Parathyroid adenoma (tissue), 2 donors: Measurements from ENCODE around the gene ESYT2.

Experiments used
- H2AFZ ChIP-seq: fragments of 300-600 bp; sonication (generic); one replicate; pipeline ENCODE4 v1.7.0; 2017; ENCODE audit warnings: antibody characterized with exemption, mild to moderate bottlenecking
- H3K27ac ChIP-seq: fragments of 300-600 bp; sonication (generic); one replicate; pipeline ENCODE4 v1.7.0; 2017
- H3K27me3 ChIP-seq: fragments of 300-600 bp; sonication (generic); one replicate; pipeline ENCODE4 v1.7.0; 2017; ENCODE audit warnings: low read length; ENCODE audit not compliant: control insufficient read depth, insufficient read depth
- H3K36me3 ChIP-seq: fragments of 300-600 bp; sonication (generic); one replicate; pipeline ENCODE4 v1.7.0; 2017; ENCODE audit warnings: low read length; ENCODE audit not compliant: control insufficient read depth, insufficient read depth
- H3K4me1 ChIP-seq: fragments of 300-600 bp; sonication (generic); one replicate; pipeline ENCODE4 v1.7.0; 2017; ENCODE audit warnings: control low read depth
- H3K4me2 ChIP-seq: fragments of 300-600 bp; sonication (generic); one replicate; pipeline ENCODE4 v1.7.0; 2017; ENCODE audit warnings: low read length
- H3K4me3 ChIP-seq: fragments of 300-600 bp; sonication (generic); one replicate; pipeline ENCODE4 v1.7.0; 2017; ENCODE audit warnings: low read depth, low read length
- H3K79me2 ChIP-seq: fragments of 300-600 bp; sonication (generic); one replicate; pipeline ENCODE4 v1.7.0; 2017; ENCODE audit warnings: control low read depth
- H3K9ac ChIP-seq: fragments of 300-600 bp; sonication (generic); one replicate; pipeline ENCODE4 v1.7.0; 2017; ENCODE audit warnings: mild to moderate bottlenecking
- H3K9me3 ChIP-seq: fragments of 300-600 bp; sonication (generic); one replicate; pipeline ENCODE4 v1.7.0; 2017; ENCODE audit warnings: low read length; ENCODE audit not compliant: control insufficient read depth
- TF ChIP-seq, protein P1 (sequence below): fragments of 300-600 bp; sonication (generic); IDR thresholded peaks from one replicate; pipeline ENCODE4 v1.7.0; 2017; ENCODE audit warnings: antibody characterized with exemption, mild to moderate bottlenecking
- donor health status: primary hyperparathyroidism.

Gene ESYT2

DNA sequence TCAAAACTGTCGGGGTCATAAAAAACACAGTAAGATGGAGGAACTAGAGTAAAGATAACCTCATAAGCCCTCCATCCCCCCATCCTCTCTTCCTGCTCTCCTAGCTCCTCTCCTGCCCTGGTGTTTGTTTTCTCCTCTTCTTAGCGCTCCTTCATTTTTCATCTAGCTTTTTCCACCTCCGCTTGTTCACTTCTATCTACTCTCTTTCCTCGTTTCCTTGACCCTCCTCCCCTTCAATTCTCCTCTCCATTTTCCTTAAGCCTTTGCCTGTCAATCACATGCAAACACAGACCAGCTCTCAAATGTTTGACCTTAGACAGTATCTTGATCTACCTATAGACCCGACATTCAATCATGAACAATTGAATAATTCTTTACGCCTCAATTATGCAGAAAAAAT, 134.7 kb downstream of the ESYT2 start:
- H3K4me2 ChIP-seq, result no peak overlapping the region
- H3K27ac ChIP-seq, result no peak overlapping the region
- H3K4me1 ChIP-seq, result no peaks in the 10 kb centered on the region
- H3K9ac ChIP-seq, result no peak overlapping the region
- no peak overlapping the region for H2AFZ ChIP-seq
- no peaks in the 10 kb centered on the region for H3K79me2 ChIP-seq
- H3K4me3 ChIP-seq, result no peak overlapping the region
- TF ChIP-seq, protein P1, sequence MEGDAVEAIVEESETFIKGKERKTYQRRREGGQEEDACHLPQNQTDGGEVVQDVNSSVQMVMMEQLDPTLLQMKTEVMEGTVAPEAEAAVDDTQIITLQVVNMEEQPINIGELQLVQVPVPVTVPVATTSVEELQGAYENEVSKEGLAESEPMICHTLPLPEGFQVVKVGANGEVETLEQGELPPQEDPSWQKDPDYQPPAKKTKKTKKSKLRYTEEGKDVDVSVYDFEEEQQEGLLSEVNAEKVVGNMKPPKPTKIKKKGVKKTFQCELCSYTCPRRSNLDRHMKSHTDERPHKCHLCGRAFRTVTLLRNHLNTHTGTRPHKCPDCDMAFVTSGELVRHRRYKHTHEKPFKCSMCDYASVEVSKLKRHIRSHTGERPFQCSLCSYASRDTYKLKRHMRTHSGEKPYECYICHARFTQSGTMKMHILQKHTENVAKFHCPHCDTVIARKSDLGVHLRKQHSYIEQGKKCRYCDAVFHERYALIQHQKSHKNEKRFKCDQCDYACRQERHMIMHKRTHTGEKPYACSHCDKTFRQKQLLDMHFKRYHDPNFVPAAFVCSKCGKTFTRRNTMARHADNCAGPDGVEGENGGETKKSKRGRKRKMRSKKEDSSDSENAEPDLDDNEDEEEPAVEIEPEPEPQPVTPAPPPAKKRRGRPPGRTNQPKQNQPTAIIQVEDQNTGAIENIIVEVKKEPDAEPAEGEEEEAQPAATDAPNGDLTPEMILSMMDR, result no peak
- no peaks in the 10 kb centered on the region for H3K9me3 ChIP-seq
- H3K36me3 ChIP-seq, result no peaks in the 10 kb centered on the region
- no peaks in the 10 kb centered on the region for H3K27me3 ChIP-seq

DNA sequence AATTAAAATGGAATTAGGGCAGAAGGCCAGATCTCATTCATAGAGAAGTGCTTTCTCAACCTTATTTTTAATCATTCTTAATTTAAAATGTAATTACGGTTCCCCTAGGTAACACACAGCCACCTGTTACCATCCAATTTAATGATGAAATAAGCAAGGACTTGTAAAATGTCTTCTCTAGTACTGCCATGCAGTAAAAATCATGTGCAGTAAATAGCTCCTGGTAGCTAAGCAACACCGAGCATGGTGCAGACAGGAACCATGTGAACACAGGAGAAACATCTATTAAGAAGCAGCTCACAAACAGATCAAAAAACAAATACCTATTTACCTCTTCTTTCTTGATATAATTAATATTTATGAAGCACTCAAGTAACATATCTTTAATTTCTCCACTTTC, 139.8 kb downstream of the ESYT2 start:
- Histone ChIP-seq H3K9me3 (no peaks in the 10 kb centered on the region), H3K79me2 (no peaks in the 10 kb centered on the region), H3K4me2 (no peak overlapping the region), H3K4me1 (no peaks in the 10 kb centered on the region), H3K4me3 (no peak overlapping the region), H3K27me3 (no peaks in the 10 kb centered on the region), H3K36me3 (no peaks in the 10 kb centered on the region), H2AFZ (no peak overlapping the region), H3K27ac (no peak overlapping the region), H3K9ac (no peak overlapping the region)
- TF ChIP-seq, protein P1, result no peak

DNA sequence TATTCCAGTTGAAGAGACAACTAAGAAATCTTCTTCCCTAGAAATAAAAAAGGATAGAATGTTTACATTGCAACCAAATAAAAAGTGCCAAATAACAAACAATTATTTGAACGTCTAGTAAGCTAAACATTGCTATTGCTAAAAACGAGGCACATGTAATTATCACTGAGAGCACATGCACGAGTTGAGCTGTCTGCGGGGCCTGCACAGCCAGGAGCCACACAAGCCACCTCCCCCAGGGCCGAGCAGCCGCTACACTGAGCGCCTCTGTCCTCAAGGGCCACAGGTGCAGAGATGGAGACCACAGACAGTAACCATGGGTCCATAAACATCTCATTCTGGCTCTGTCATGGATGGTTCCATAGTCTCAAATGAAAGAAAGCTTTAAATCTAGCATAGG, 141.9 kb downstream of the ESYT2 start:
- Histone ChIP-seq H3K4me3 (no peak overlapping the region), H3K9ac (no peak overlapping the region), H3K79me2 (no peaks in the 10 kb centered on the region), H3K36me3 (no peaks in the 10 kb centered on the region), H3K4me2 (no peak overlapping the region), H3K4me1 (no peaks in the 10 kb centered on the region), H2AFZ (no peak overlapping the region), H3K27me3 (no peaks in the 10 kb centered on the region), H3K27ac (no peak overlapping the region), H3K9me3 (no peaks in the 10 kb centered on the region)
- TF ChIP-seq, protein P1, result no peak

DNA sequence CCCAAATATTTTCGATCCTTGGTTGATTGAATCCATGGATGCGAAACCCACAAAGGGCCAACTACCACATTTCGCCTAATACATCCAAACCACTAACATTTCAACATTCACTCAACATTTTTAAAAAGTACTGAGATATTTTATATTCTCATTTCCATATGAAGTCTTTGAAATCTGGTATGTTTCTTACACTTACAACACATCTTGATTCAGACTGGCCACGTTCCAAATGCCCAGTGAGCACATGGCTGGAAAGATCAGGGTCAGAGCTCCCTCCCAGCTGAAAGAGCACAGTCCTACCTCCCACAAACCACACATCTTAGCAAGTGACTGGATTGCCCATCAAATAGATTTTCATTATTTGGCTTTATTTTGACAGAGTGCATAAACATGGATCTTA, 143.6 kb downstream of the ESYT2 start:
- H3K4me1 ChIP-seq, result no peaks in the 10 kb centered on the region
- H3K4me2 ChIP-seq, result no peak overlapping the region
- H3K9me3 ChIP-seq, result no peaks in the 10 kb centered on the region
- H3K4me3 ChIP-seq, result no peak overlapping the region
- no peaks in the 10 kb centered on the region for H3K79me2 ChIP-seq
- no peak overlapping the region for H3K9ac ChIP-seq
- no peaks in the 10 kb centered on the region for H3K27me3 ChIP-seq
- TF ChIP-seq, protein P1, result no peak
- H2AFZ ChIP-seq, result no peak overlapping the region
- H3K27ac ChIP-seq, result no peak overlapping the region
- H3K36me3 ChIP-seq, result no peaks in the 10 kb centered on the region

DNA sequence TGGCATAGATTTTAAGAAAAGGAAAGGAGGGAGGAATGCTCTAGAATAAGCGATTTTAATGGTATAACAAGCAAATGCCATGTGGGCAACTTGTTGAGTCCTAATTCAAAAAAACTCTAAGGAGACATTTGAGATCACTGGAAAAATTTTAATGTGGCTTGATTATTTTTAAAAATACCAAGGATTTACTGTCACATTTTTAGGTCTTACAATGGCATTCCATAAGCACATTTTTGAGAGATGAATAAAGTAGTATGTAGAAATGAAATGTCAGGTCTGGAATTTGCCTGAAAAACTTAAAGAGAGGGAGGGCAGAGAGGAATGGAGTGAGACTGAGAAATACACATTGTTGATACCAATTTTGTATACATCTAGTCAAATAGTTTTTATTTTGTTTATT, 145.0 kb downstream of the ESYT2 start:
- no peaks in the 10 kb centered on the region for H3K4me1 ChIP-seq
- no peaks in the 10 kb centered on the region for H3K36me3 ChIP-seq
- H3K9me3 ChIP-seq, result no peaks in the 10 kb centered on the region
- H3K4me2 ChIP-seq, result no peak overlapping the region
- H3K4me3 ChIP-seq, result no peak overlapping the region
- no peak overlapping the region for H2AFZ ChIP-seq
- H3K9ac ChIP-seq, result no peak overlapping the region
- H3K27ac ChIP-seq, result no peak overlapping the region
- no peaks in the 10 kb centered on the region for H3K79me2 ChIP-seq
- H3K27me3 ChIP-seq, result no peaks in the 10 kb centered on the region
- TF ChIP-seq, protein P1, result no peak
